ENCODE measurements around the gene NINL. TPM values are rescaled to one million over a fixed set of nuclear protein-coding genes. Genes with fewer than 3 reads are reported as not detected.
"Not testable (repeated sequence)": the region's sequence is repeated elsewhere in the genome, so short reads cannot be mapped to it uniquely, and the experiment has no call there.

Gene NINL
- total RNA-seq, 1 donor from 2014 or later = 18.4 TPM

- DNase-seq = no peak
These were observed 33.7 kb downstream of the NINL start for GRCh38 chr20:25551413-25552215.

DNA sequence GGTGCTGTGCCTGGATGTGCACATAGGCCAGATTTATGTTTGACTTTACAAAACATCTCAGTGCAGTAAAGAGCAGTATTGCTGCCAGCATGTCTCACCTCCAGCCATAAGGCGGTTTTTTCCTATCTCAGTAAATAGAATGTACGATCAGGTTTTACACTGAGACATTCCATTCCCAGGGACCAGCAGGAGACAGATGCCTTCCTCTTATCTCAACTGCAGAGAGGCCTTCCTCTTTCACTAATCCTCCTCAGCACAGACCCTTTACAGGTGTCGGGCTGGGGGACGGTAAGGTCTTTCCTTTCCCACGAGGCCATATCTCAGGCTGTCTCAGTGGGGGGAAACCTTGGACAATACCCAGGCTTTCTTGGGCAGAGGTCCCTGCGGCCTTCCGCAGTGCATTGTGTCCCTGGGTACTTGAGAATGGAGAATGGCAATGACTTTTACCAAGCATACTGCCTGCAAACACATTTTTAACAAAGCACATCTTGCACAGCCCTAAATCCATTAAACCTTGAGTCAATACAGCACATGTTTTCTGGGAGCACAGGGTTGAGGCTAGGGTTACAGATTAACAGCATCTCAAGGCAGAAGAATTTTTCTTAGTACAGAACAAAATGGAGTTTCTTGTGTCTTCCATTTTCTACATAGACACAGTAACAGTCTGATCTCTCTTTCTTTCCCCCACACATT is 34.5 kb downstream of the NINL start:
- not testable (repeated sequence) for DNase-seq

GRCh38 chr20:25549843-25550477 is 35.4 kb downstream of the NINL start:
- no peak for DNase-seq

GRCh38 chr20:25549172-25549773 is 36.1 kb downstream of the NINL start:
- DNase-seq = no peak

DNA sequence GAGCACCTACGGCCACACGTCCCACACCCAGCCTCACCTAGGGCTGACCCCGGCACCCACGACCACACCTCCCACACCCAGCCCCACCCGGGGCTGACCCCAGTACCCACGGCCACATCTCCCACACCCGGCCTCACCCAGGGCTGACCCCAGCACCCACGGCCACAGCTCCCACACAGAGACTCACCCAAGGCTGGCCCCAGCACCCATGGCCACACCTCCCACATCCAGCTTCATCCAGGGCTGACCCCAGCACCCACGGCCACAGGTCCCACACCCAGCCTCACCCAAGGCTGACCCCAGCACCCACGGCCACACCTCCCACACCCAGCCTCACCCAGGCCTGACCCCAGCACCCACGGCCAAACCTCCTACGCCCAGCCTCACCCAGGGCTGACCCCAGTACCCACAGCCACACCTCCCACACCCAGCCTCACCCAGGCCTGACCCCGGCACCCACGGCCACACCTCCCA is 36.7 kb downstream of the NINL start:
- DNase-seq = no peak

GRCh38 chr20:25547999-25548398 is 37.3 kb downstream of the NINL start:
- DNase-seq = no peak

GRCh38 chr20:25547063-25547462 is 38.3 kb downstream of the NINL start:
- no peak for DNase-seq

GRCh38 chr20:25546048-25546447 is 39.3 kb downstream of the NINL start:
- DNase-seq = no peak

DNA sequence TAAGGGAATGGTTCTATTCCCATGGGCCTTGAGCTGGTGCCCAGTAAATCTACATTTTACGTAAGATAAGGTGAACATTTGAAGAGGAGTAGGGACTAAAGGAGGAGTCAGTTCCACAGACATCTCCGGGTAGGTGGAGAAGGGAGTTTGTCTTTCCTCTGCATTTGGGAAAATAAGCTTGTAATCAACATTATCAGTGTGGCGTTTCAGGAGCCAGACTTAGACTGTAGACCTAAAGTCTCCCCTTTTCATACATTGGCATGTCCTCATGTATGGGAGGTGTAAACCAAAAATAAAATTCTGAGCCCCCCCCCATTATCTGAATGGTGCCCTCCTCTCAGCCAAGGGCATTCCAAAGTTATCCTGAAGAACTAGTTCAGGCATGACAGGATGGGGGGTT is 40.2 kb downstream of the NINL start:
- DNase-seq = no peak

DNA sequence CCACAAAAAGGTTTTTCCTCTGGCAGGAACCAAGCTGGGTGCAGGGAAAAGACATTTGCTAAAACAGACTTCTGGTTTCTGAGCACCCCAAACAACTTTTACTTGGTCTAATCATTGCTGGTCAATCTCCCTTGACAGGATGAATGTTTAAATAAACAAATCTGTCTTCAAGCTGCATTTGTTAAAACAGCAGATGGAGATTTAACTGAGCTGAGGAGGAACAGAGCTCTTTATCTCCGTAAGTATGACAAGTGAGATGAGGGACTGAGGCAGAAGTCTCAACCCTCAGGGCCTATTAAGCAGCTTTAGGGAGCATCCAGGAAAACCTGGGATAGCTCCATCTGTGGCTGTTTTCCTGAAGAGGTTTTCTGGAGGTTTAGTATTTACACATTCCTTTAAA is 40.6 kb downstream of the NINL start:
- DNase-seq = no peak

GRCh38 chr20:25544311-25544710 is 41.0 kb downstream of the NINL start:
- DNase-seq = no peak

GRCh38 chr20:25543068-25543467 is 42.3 kb downstream of the NINL start:
- DNase-seq = no peak

GRCh38 chr20:25541676-25542075 is 43.7 kb downstream of the NINL start:
- DNase-seq = no peak

GRCh38 chr20:25539742-25540672 is 45.3 kb downstream of the NINL start:
- DNase-seq = peak; percentile 18

- no peak for DNase-seq
These were observed 46.3 kb downstream of the NINL start for GRCh38 chr20:25538838-25539665.

DNA sequence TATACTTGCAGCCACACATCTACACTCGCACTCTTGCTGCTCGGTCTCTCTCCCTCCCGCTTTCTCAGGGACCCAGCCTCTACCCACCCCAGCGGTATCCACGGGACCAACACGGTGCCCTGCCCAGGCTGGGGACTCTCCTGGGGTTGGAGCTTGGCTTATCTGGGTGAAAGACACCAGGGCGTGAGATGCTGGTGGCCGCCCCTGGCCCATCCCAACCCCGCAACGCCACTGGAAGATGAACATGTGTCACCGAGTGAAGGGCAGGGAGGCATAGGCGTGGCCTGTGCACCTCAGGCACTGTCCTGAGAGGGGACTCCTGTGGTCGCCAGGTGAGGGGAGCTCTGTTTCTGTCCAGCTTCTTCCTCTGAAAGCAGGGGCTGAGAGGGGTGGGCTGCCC is 47.4 kb downstream of the NINL start:
- DNase-seq = no peak

GRCh38 chr20:25535762-25536161 is 49.6 kb downstream of the NINL start:
- DNase-seq = no peak

- DNase-seq = no peak
These were observed 50.5 kb downstream of the NINL start for GRCh38 chr20:25534845-25535244.

DNA sequence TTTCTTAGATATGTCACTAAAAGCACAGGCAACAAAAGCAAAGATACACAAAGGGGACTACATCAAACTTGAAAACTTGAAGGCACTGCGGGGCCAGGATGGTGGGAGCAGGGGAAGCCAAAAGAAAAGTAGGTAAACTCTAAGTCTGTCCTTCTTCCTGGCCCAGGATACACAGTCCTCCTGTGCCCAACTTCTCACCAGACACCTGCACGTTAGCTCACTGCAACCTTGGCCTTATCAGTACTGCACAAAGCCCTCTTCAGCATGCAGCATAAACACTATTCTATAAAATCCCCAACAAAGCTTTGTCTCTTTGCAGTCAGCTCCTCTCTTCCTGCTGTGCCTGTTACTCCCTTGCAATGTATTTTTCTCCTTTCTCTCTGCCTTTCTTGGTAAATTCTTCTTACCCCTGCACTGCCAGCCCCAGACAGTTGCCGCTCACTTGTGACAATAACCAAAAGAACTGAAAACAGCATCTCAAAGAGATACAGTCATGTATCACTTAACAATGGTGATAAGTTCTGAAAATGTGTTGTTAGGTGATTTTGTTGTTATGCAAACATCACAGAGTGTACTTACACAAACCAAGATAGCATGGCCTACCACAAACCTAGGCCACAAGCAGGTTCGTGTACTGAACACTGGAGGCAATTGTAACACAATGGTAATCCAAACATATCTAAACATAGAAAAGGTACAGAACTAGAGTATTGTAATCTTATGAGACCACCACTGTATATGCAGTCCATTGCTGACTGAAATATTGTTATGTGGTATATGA is 51.2 kb downstream of the NINL start:
- DNase-seq = no peak

DNA sequence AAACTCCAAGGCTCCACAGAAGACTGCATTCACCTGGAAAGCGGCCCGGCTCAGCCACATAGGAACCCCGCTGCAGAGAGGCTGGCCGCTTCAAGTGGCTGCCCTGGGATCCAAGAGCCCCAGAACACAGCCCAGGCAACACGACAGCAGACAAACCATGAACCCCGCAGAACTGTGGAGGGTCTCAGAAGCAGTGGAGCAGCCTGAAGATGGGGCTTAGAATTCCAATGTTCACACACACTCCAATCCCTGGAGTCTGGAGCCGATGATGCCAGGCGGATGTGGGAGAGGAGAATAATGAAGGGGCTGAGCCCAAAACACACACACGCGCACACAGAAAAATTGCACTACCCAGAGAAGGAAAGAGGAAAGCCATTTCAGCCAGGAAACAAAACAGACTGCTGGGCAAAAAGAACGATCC is 52.4 kb downstream of the NINL start:
- DNase-seq = no peak

Measured in occipital lobe (tissue), 2 donors.